Peyer's patch (tissue), 4 donors: ENCODE measurements around the gene RNF166. TPM values are rescaled to one million over a fixed set of nuclear protein-coding genes. Genes with fewer than 3 reads are reported as not detected.

Source experiments
- DNase-seq, 3 donors: peaks; one replicate each; pipeline ENCODE4 v3.0.0-alpha.2; 2017 to 2019
- H3K27ac ChIP-seq, 4 donors: fragments of 200-600 bp; sonication (generic); one replicate each; pipeline ENCODE4 v1.5.1; 2016 to 2019
- H3K27me3 ChIP-seq, 2 donors: fragments of 200-600 bp; sonication (generic); one replicate each; pipeline ENCODE4 v1.5.1; 2019
- H3K36me3 ChIP-seq, 3 donors: fragments of 200-600 bp; sonication (generic); one replicate each; pipeline ENCODE4 v1.5.1; 2016 to 2019
- H3K4me1 ChIP-seq, 4 donors: fragments of 200-600 bp; sonication (generic); one replicate each; pipeline ENCODE4 v1.5.1; 2016 to 2019
- H3K4me3 ChIP-seq, 4 donors: fragments of 200-600 bp; sonication (generic); 1 replicate in 3 of 4; 2 replicates in 1 of 4; pipeline ENCODE4 v1.5.1; 2016 to 2019; ENCODE audit warnings: mild to moderate bottlenecking in 1 of 4
- H3K9me3 ChIP-seq, 4 donors: fragments of 200-600 bp; sonication (generic); one replicate each; pipeline ENCODE4 v1.5.1; 2016 to 2019; ENCODE audit warnings: mild to moderate bottlenecking in 1 of 4
- POLR2A ChIP-seq, 2 donors: fragments of 450-650 bp; IDR thresholded peaks; one replicate each; pipeline ENCODE4 v1.5.1; 2017; ENCODE audit warnings: antibody characterized with exemption in 2 of 2, mild to moderate bottlenecking in 2 of 2, moderate library complexity in 2 of 2
- total RNA-seq, 4 donors: library from RNA; depleted of rRNA; stranded (reverse); fragments of >200 nt; gene quantifications; one replicate each; pipeline ENCODE4 v1.1.0, GENCODE V29; 2016
- TF ChIP-seq, protein P1 (sequence below), 6 experiments: fragments of 450-650 bp in 4 of 6; fragments of 200-600 bp in 2 of 6; sonication (generic) in 1 of 6; IDR thresholded peaks; one replicate each; pipeline ENCODE4 v1.5.1; 2017 to 2019; ENCODE audit warnings: antibody characterized with exemption in 6 of 6, mild to moderate bottlenecking in 3 of 6, moderate library complexity in 1 of 6

Gene RNF166
- total RNA-seq, 4 donors from 2014 or later: 14.5 to 64.4 (median 23.1) TPM

DNA sequence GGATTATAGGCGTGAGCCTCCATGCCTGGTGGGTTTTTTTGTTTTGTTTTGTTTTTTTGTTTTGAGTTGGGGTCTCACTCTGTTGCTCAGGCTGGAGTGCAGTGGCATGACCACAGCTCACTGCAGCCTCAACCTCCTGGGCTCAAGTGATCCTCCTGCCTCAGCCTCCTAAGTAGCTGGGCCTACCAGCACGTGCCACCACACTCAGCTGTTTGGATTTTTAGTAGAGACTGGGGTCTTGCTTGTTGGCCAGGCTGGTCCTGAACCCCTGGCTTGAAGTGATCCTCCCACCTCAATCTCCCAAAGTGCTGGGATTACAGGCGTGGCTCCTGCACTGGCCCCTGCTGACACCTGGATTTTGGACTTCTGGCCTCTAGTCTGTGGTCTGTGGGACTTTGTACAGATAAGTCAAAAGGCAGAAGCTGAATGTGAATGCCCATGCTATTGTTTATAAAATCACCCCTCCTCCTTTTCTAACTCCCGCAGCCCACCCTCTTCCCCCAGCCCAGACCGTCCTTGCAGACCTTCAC, 25.6 kb downstream of the RNF166 start:
- peak overlapping the region in 2 of 4 donors; percentile 25 to 92 for H3K27ac ChIP-seq
- H3K4me3 ChIP-seq: no peak overlapping the region
- H3K9me3 ChIP-seq: no peaks in the 10 kb centered on the region
- TF ChIP-seq, protein P1, sequence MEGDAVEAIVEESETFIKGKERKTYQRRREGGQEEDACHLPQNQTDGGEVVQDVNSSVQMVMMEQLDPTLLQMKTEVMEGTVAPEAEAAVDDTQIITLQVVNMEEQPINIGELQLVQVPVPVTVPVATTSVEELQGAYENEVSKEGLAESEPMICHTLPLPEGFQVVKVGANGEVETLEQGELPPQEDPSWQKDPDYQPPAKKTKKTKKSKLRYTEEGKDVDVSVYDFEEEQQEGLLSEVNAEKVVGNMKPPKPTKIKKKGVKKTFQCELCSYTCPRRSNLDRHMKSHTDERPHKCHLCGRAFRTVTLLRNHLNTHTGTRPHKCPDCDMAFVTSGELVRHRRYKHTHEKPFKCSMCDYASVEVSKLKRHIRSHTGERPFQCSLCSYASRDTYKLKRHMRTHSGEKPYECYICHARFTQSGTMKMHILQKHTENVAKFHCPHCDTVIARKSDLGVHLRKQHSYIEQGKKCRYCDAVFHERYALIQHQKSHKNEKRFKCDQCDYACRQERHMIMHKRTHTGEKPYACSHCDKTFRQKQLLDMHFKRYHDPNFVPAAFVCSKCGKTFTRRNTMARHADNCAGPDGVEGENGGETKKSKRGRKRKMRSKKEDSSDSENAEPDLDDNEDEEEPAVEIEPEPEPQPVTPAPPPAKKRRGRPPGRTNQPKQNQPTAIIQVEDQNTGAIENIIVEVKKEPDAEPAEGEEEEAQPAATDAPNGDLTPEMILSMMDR (IDR thresholded peaks at IDR 0.05): no peak
- TF ChIP-seq POLR2A (IDR thresholded peaks at IDR 0.05): no peak
- peaks cover 0 to 6% of the 10 kb centered on the region in 2 donors for H3K27me3 ChIP-seq
- DNase-seq: no peak
- H3K4me1 ChIP-seq: peaks cover 0 to 29% (median 18%) of the 10 kb centered on the region in 4 donors
- H3K36me3 ChIP-seq: no peaks in the 10 kb centered on the region

DNA sequence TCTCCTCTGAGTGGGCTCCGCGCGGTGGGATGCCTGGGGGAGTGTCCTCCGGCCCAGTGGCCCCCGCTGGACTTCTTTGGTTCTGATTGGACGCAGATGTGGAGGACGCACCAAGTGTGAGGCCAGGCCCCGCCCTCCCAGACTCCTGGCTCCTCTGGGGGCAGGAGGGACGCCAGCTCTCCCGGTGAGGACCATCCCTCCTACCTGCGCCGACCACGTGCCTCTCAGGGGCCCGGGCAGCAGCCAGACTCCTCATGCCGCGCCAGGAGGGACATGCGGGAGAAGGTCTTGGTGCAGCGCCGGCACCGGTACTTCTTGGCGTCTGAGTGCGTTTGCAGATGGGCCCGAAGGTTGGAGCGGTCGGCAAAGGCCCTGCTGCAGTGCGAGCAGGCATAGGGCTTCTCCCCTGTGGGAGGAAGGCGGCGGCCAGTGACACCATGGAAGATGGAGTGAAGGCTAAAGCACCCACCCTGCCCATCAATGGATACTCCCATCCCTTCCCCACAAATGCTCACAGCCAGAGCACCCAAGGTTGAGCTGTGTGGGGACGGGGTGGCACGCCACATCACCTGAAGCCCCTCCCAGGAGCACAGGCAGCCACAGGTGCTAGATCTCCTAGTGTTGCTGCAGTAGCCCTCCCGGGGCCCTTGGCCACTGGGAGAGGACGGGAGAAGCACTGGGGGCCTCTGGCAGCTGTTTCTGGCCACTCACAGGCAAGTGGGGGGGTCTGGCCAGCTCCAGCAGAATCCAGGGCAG, 27.8 kb downstream of the RNF166 start:
- no peaks in the 10 kb centered on the region for H3K9me3 ChIP-seq
- no peaks in the 10 kb centered on the region for H3K36me3 ChIP-seq
- no peak overlapping the region for H3K27ac ChIP-seq
- no peak for DNase-seq
- no peak overlapping the region for H3K4me3 ChIP-seq
- peaks cover 0 to 19% (median 13%) of the 10 kb centered on the region in 4 donors for H3K4me1 ChIP-seq
- no peak for TF ChIP-seq POLR2A (IDR thresholded peaks at IDR 0.05)
- TF ChIP-seq, protein P1 (IDR thresholded peaks at IDR 0.05): no peak
- H3K27me3 ChIP-seq: no peaks in the 10 kb centered on the region

DNA sequence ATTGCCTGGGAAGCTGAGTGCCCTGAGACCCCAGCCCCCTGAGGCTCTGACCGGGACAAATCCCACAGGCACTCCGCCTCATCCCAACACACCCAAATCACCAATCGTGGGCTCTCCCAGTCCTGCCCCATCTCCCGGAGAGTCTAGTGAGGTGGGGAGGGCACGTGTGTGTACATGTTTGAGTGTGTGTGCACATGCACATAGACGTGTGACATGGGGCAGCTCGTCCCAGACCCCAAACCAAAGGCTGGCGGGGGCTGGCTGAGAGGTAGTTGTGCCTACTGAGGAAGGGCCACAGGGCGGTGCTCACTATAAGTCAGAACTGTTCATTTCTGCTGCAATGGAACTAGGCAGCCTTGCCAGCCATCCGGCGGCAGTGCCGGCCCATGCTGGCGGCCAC, 28.5 kb downstream of the RNF166 start:
- no peaks in the 10 kb centered on the region for H3K36me3 ChIP-seq
- DNase-seq: no peak
- no peak overlapping the region for H3K4me3 ChIP-seq
- H3K4me1 ChIP-seq: peaks cover 0 to 19% (median 13%) of the 10 kb centered on the region in 4 donors
- TF ChIP-seq POLR2A (IDR thresholded peaks at IDR 0.05): no peak
- TF ChIP-seq, protein P1 (IDR thresholded peaks at IDR 0.05): no peak
- H3K27me3 ChIP-seq: no peaks in the 10 kb centered on the region
- no peak overlapping the region for H3K27ac ChIP-seq
- no peaks in the 10 kb centered on the region for H3K9me3 ChIP-seq

DNA sequence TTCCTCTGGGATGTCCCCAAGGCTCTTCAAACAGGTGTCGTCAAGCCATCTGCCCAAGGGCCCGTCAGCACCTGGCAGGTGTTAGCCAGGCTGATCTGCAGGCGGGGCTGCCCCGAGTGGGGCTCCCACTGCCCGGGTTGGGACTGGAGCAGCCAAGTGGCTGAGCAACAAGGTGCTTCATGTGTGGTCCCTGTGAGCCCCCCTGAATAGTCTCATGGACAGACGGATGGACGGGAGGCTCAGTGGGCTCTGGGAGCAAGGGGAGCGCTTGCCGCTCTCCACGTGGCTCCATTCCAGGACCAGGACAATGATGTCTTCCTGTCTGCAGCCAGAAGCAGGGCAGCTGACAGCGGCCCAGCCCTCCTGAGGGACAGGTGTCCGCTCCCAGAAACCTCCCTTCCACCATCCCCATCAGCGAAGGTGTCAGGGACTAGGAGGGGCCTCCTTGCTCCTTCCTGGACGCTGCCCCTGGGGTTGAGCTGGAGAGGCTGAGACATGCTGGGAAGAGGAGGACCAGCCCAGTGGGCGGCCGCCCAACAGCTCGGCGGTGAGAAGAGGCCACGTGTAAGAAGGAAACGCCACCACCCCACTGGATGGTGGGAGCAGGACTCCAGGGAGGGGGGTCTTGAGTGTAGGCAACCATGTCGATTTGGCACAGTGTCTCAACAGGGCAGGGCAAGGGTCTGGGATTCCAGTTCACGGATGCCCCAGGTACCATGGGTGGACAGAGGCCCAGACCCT, 29.5 kb downstream of the RNF166 start:
- TF ChIP-seq POLR2A (IDR thresholded peaks at IDR 0.05): no peak
- TF ChIP-seq, protein P1 (IDR thresholded peaks at IDR 0.05): no peak
- no peaks in the 10 kb centered on the region for H3K36me3 ChIP-seq
- H3K27me3 ChIP-seq: no peaks in the 10 kb centered on the region
- H3K4me3 ChIP-seq: no peak overlapping the region
- DNase-seq: no peak
- H3K4me1 ChIP-seq: peaks cover 0 to 13% (median 8%) of the 10 kb centered on the region in 4 donors
- H3K27ac ChIP-seq: no peak overlapping the region
- H3K9me3 ChIP-seq: no peaks in the 10 kb centered on the region

DNA sequence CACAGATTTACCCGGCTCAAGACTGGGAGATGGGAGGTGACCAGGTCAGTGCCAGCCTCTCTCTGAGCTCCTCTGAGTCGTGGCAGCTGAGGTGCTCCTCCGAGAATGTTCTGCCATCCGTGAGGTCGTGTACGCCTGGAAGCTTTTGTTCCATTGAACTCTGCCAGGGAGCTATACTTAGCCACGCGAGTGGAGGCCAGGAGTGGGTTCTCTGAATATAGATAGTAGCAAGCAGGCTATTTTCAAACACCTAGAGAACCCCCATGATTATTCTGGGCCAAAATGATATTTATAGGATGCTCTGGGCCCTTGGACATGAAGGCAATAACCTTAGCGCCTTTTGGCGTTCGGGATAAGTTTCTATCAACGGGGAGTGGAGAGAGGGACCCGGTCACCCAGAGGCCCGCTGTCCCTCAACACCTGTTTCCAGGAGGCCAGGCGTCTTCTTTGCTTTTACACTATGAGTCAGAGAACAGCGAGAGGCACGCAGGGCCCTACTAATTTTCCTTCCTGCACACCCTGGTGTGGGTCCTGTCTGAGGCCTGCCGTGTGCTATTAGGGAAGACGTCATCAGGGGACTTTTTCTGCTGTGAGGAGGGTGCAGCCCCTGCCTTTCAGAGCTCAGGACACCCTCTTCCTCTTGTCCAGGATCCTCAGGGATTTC, 32.4 kb downstream of the RNF166 start:
- no peak for DNase-seq
- TF ChIP-seq, protein P1 (IDR thresholded peaks at IDR 0.05): no peak
- no peak for TF ChIP-seq POLR2A (IDR thresholded peaks at IDR 0.05)
- Histone ChIP-seq H3K36me3 (no peaks in the 10 kb centered on the region), H3K9me3 (no peaks in the 10 kb centered on the region), H3K4me1 (no peaks in the 10 kb centered on the region), H3K27me3 (no peaks in the 10 kb centered on the region), H3K4me3 (no peak overlapping the region), H3K27ac (no peak overlapping the region)
